B cell (primary cell): ENCODE results near the gene SERGEF. TPM values are rescaled to one million over a fixed set of nuclear protein-coding genes. Genes with fewer than 3 reads are reported as not detected.

Experiments used
- ATAC-seq: fragments of 200-7000 bp; cut with Tn5 transposase; one replicate; pipeline ENCODE4 v1.10.0; 2021; ENCODE audit warnings: low read depth, mild to moderate bottlenecking, moderate number of reproducible peaks, moderate library complexity
- CTCF ChIA-PET: fragments of 350-600 bp; sonication (Branson Sonifier 250); formaldehyde crosslinking; loops from one replicate; lab custom pipeline; 2021; ENCODE audit warnings: antibody characterized with exemption, inconsistent platforms; lab: Charles Lee
- POLR2A ChIA-PET: fragments of 350-600 bp; sonication (Branson Sonifier 250); formaldehyde crosslinking; loops from one replicate; lab custom pipeline; 2021; ENCODE audit warnings: antibody characterized with exemption; lab: Charles Lee
- DNase-seq: peaks from one replicate; pipeline ENCODE4 v3.0.0; 2013
- H2AFZ ChIP-seq: 2 replicates; pipeline ENCODE4 v1.6.1; 2012; ENCODE audit warnings: mild to moderate bottlenecking, low read depth, low read length; ENCODE audit not compliant: insufficient read depth, poor library complexity, severe bottlenecking
- H3K27ac ChIP-seq, 2 donors: 1 replicate in 1 of 2; 2 replicates in 1 of 2; pipeline ENCODE4 v1.5.1; 2012 to 2013; ENCODE audit warnings: low read length in 2 of 2, mild to moderate bottlenecking in 2 of 2, moderate library complexity in 1 of 2
- H3K27me3 ChIP-seq, 4 experiments: fragments of 200-600 bp in 1 of 4; sonication (generic) in 1 of 4; replicated peaks in 1 of 4; 1 replicate in 2 of 4; 2 replicates in 2 of 4; pipeline versions ENCODE4 v1.6.1 to v1.7.0; 2013 to 2016; ENCODE audit warnings: low read length in 3 of 4, mild to moderate bottlenecking in 2 of 4, mixed read lengths in 1 of 4, moderate library complexity in 1 of 4; ENCODE audit not compliant: insufficient read depth in 4 of 4, control insufficient read depth in 3 of 4; ENCODE audit errors: control extremely low read depth in 1 of 4
- H3K36me3 ChIP-seq, 2 experiments: replicated peaks in 1 of 2; 1 replicate in 1 of 2; 2 replicates in 1 of 2; pipeline versions ENCODE4 v1.6.1 to v1.7.1; 2013; ENCODE audit warnings: low read length in 1 of 2; ENCODE audit not compliant: insufficient read depth in 2 of 2, control insufficient read depth in 1 of 2; ENCODE audit errors: control extremely low read depth in 1 of 2, extremely low read depth in 1 of 2
- H3K4me1 ChIP-seq, 2 donors: fragments of 200-600 bp in 1 of 2; sonication (generic) in 1 of 2; 1 replicate in 1 of 2; 2 replicates in 1 of 2; pipeline versions ENCODE4 v1.5.1 to v1.6.1; 2013 to 2017; ENCODE audit warnings: low read length in 2 of 2; ENCODE audit not compliant: control insufficient read depth in 2 of 2, insufficient read depth in 2 of 2
- H3K4me2 ChIP-seq: replicated peaks from 2 replicates; pipeline ENCODE3; 2012; ENCODE audit warnings: mild to moderate bottlenecking, low read depth, low read length; ENCODE audit not compliant: poor library complexity, severe bottlenecking
- H3K4me3 ChIP-seq, 5 experiments: fragments of 200-600 bp in 1 of 5; sonication (generic) in 1 of 5; 1 replicate in 3 of 5; 2 replicates in 2 of 5; pipeline versions ENCODE4 v1.5.1 to v1.7.0; 2011 to 2016; ENCODE audit warnings: low read length in 4 of 5, mild to moderate bottlenecking in 4 of 5, low read depth in 2 of 5, control low read depth in 1 of 5, moderate library complexity in 1 of 5; ENCODE audit not compliant: insufficient read depth in 1 of 5; ENCODE audit errors: control extremely low read depth in 1 of 5, extremely low read depth in 1 of 5
- H3K79me2 ChIP-seq: fragments of 200-600 bp; sonication (generic); one replicate; pipeline ENCODE4 v1.6.0; 2016; ENCODE audit warnings: low read length; ENCODE audit not compliant: control insufficient read depth, insufficient read depth
- H3K9ac ChIP-seq: fragments of 200-600 bp; sonication (generic); 2 replicates; pipeline ENCODE4 v1.6.1; 2017; ENCODE audit warnings: mild to moderate bottlenecking, low read length, moderate library complexity
- H3K9me3 ChIP-seq, 3 donors: one replicate each; pipeline versions ENCODE4 v1.6.1 to v1.7.1; 2013; ENCODE audit warnings: low read length in 2 of 3; ENCODE audit not compliant: control insufficient read depth in 2 of 3, insufficient read depth in 1 of 3; ENCODE audit errors: control extremely low read depth in 1 of 3
- H4K20me1 ChIP-seq: 2 replicates; pipeline ENCODE4 v1.6.0; 2012; ENCODE audit warnings: mild to moderate bottlenecking, low read length; ENCODE audit not compliant: insufficient read depth, control insufficient read depth, poor library complexity, severe bottlenecking
- H3K27ac Mint-ChIP-seq: one replicate; pipeline ENCODE4 v1.8.0; 2021; ENCODE audit warnings: mixed read lengths
- H3K27me3 Mint-ChIP-seq: one replicate; pipeline ENCODE4 v1.8.0; 2021; ENCODE audit warnings: mixed read lengths
- H3K4me1 Mint-ChIP-seq: one replicate; pipeline ENCODE4 v1.8.0; 2021; ENCODE audit warnings: mixed read lengths
- H3K4me3 Mint-ChIP-seq: one replicate; pipeline ENCODE4 v1.8.0; 2021; ENCODE audit warnings: mixed read lengths
- H3K9me3 Mint-ChIP-seq: one replicate; pipeline ENCODE4 v1.8.0; 2022; ENCODE audit warnings: mixed read lengths; ENCODE audit not compliant: insufficient read depth
- EZH2 ChIP-seq: IDR thresholded peaks from 2 replicates; pipeline ENCODE4 v1.6.1; 2012; ENCODE audit warnings: borderline replicate concordance, low read depth, mild to moderate bottlenecking, moderate library complexity, low read length; ENCODE audit not compliant: insufficient read depth, poor library complexity, severe bottlenecking
- WGBS: methylation state at CpG from one replicate; pipeline ENCODE4 v1.1.5; 2013; ENCODE audit warnings: missing lambda C conversion rate; ENCODE audit not compliant: insufficient coverage; 5-methylcytosine and 5-hydroxymethylcytosine counted together
- intact Hi-C: fragments of 100-400 bp; cut with micrococcal nuclease; formaldehyde crosslinking; loops from one replicate; pipeline ENCODE4 v1.10.0; 2022
- polyA plus RNA-seq: library from polyadenylated mRNA; depleted of rRNA; stranded (reverse); fragments of >200 nt; gene quantifications from 2 replicates; pipeline ENCODE4 v1.2.3, GENCODE V29; 2012
- total RNA-seq, 2 donors: library from RNA; stranded (reverse); fragments of 120-200 nt in 1 of 2; gene quantifications; 1 replicate in 1 of 2; 2 replicates in 1 of 2; pipeline versions ENCODE4 v1.2.3 to v1.2.4, GENCODE V29; 2013 to 2022
- TF ChIP-seq, protein P1 (sequence below): fragments of 200-600 bp; IDR thresholded peaks from one replicate; pipeline ENCODE4 v1.8.0; 2022; ENCODE audit warnings: antibody characterized with exemption, mild to moderate bottlenecking

The SERGEF gene
- total and polyA plus RNA-seq, 2 donors (not counting 1 experiment from before 2014, with no cell fraction given) = 24.2 to 54.3 TPM

DNA sequence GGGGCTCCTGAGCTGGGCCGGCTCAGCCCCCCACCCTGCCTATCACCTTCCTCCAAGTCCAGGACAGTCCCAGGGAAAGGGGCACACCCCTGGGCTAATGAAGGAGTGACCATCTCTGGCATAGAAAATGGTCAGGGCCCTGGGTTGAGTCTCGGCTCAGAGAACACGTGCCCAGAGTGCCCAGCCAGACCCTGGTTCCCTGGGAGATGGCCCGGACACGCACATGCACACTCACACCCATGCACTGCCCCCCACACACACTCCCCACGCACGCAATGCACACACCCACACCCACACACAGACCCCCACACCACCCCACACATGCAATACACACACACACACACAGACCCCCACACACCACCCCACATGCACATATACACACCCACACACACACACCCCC is 249.6 kb downstream of the SERGEF start:
- TF ChIP-seq EZH2 = no peak
- TF ChIP-seq, protein P1, sequence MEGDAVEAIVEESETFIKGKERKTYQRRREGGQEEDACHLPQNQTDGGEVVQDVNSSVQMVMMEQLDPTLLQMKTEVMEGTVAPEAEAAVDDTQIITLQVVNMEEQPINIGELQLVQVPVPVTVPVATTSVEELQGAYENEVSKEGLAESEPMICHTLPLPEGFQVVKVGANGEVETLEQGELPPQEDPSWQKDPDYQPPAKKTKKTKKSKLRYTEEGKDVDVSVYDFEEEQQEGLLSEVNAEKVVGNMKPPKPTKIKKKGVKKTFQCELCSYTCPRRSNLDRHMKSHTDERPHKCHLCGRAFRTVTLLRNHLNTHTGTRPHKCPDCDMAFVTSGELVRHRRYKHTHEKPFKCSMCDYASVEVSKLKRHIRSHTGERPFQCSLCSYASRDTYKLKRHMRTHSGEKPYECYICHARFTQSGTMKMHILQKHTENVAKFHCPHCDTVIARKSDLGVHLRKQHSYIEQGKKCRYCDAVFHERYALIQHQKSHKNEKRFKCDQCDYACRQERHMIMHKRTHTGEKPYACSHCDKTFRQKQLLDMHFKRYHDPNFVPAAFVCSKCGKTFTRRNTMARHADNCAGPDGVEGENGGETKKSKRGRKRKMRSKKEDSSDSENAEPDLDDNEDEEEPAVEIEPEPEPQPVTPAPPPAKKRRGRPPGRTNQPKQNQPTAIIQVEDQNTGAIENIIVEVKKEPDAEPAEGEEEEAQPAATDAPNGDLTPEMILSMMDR = no peak
- Histone ChIP-seq H4K20me1 (no peaks in the 10 kb centered on the region), H2AFZ (no peak overlapping the region), H3K4me2 (no peak overlapping the region), H3K9me3 (no peaks in the 10 kb centered on the region), H3K4me1 (no peaks in the 10 kb centered on the region), H3K79me2 (no peaks in the 10 kb centered on the region), H3K9ac (no peak overlapping the region), H3K27me3 (no peaks in the 10 kb centered on the region), H3K36me3 (no peaks in the 10 kb centered on the region), H3K27ac (no peak overlapping the region), H3K4me3 (no peak overlapping the region)
- ChIA-PET CTCF (no interaction called here), POLR2A (no interaction called here)
- Mint-ChIP-seq H3K27ac (no peak overlapping the region), H3K4me1 (no peaks in the 10 kb centered on the region), H3K9me3 (no peaks in the 10 kb centered on the region), H3K4me3 (no peak overlapping the region), H3K27me3 (peaks cover 13% of the 10 kb centered on the region)
- DNase-seq = no peak
- intact Hi-C loops = no loop called here
- no peak for ATAC-seq
- WGBS = 93% methylated on average over 7 of the region's 7 CpGs

DNA sequence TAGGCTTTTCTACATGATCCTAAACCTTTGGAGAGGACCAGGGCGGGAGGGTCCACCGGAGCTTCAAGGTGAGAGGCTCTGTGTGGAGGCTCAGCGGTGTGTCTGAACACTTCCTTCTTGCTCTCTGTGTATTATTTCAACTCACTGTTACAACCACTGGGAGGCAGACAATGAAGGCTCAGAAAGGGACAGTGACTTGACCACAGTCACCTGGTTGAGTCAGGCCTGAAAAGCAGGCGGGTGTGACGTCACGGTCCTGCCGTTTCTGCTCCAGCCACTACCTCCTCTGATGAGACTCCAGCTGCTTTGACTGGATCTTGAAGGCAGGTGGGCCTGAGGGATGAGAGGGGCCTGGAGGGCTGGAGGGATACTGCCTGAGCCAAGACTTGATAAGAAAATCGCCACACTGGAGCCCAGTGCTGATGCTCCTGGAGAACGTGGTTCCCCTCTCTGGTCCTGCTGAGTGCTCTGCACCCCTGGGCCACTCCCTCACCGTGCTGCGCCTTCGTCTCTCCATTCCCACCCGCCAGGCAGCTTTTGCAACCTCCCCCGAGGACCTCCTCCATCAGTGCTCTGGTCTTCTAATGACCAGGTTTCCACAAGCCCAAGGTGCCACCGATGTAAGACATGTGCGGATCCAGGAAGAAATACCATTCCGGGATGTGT is 250.4 kb downstream of the SERGEF start:
- TF ChIP-seq, protein P1 = no peak
- no peak for TF ChIP-seq EZH2
- no peaks in the 10 kb centered on the region for H4K20me1 ChIP-seq
- H3K4me1 Mint-ChIP-seq = no peaks in the 10 kb centered on the region
- no peaks in the 10 kb centered on the region for H3K79me2 ChIP-seq
- no peaks in the 10 kb centered on the region for H3K9me3 Mint-ChIP-seq
- H3K27ac ChIP-seq = no peak overlapping the region
- intact Hi-C loops = no loop called here
- no peak for DNase-seq
- ChIA-PET POLR2A (no interaction called here), CTCF (interaction anchor here (0.5 to 1.6 kb wide), 2 partner anchors 31 to 148 kb away, joined by 3 to 5 read pairs; no protein-coding TSS in a partner anchor)
- no peak overlapping the region for H3K9ac ChIP-seq
- 83% methylated on average over 11 of the region's 17 CpGs for WGBS
- no peak for ATAC-seq
- H3K9me3 ChIP-seq = no peaks in the 10 kb centered on the region
- peaks cover 13% of the 10 kb centered on the region for H3K27me3 Mint-ChIP-seq
- no peaks in the 10 kb centered on the region for H3K4me1 ChIP-seq
- H2AFZ ChIP-seq = no peak overlapping the region
- H3K27ac Mint-ChIP-seq = no peak overlapping the region
- no peak overlapping the region for H3K4me3 ChIP-seq
- H3K4me3 Mint-ChIP-seq = no peak overlapping the region
- H3K27me3 ChIP-seq = no peaks in the 10 kb centered on the region
- H3K4me2 ChIP-seq = no peak overlapping the region
- H3K36me3 ChIP-seq = no peaks in the 10 kb centered on the region
